HPDE6-E6E7 (cell line): ENCODE results near the gene NPLOC4.

Experiments
- DNase-seq: peaks from one replicate; pipeline ENCODE4 v3.0.0; 2011; ENCODE audit warnings: missing footprints; ENCODE audit errors: extremely low spot score

Gene NPLOC4

GRCh38 chr17:81519284-81520020, 117.5 kb downstream of the NPLOC4 start:
- no peak for DNase-seq

- DNase-seq: no peak
Observed at GRCh38 chr17:81518785-81519283, 118.1 kb downstream of the NPLOC4 start.

- DNase-seq: no peak
Observed at GRCh38 chr17:81518113-81518784, 118.7 kb downstream of the NPLOC4 start.

- no peak for DNase-seq
Observed at GRCh38 chr17:81517339-81518112, 119.4 kb downstream of the NPLOC4 start.

- no peak for DNase-seq
Observed at GRCh38 chr17:81517009-81517338, 119.9 kb downstream of the NPLOC4 start.

- no peak for DNase-seq
Observed at GRCh38 chr17:81516439-81516838, 120.5 kb downstream of the NPLOC4 start.

- no peak for DNase-seq
Observed at GRCh38 chr17:81515530-81516041, 121.3 kb downstream of the NPLOC4 start.

GRCh38 chr17:81514739-81515529, 122.0 kb downstream of the NPLOC4 start:
- no peak for DNase-seq

- no peak for DNase-seq
Observed at GRCh38 chr17:81514489-81514738, 122.5 kb downstream of the NPLOC4 start.

- DNase-seq: no peak
Observed at GRCh38 chr17:81513753-81514488, 123.0 kb downstream of the NPLOC4 start.

GRCh38 chr17:81513372-81513752, 123.5 kb downstream of the NPLOC4 start:
- no peak for DNase-seq

GRCh38 chr17:81512562-81513371, 124.1 kb downstream of the NPLOC4 start, which contains the start of gene ACTG1:
Gene ACTG1 (minus strand): TSS chr17:81512799. CDS start chr17:81512354, 445 bp downstream.
- DNase-seq: peak; percentile 73

GRCh38 chr17:81511804-81512561, 124.9 kb downstream of the NPLOC4 start:
- DNase-seq: no peak

- no peak for DNase-seq
Observed at GRCh38 chr17:81511554-81511803, 125.4 kb downstream of the NPLOC4 start.

GRCh38 chr17:81510785-81511553, 125.9 kb downstream of the NPLOC4 start:
- no peak for DNase-seq

- no peak for DNase-seq
Observed at GRCh38 chr17:81509972-81510784, 126.7 kb downstream of the NPLOC4 start.

GRCh38 chr17:81509207-81509971, 127.5 kb downstream of the NPLOC4 start:
- DNase-seq: no peak
